OCI-LY1 (cell line): ENCODE results near the gene SLAMF7.

Experiments
- H2AFZ ChIP-seq: fragments of 200-600 bp; sonication (generic), shearing (Covaris generic); 2 replicates; pipeline ENCODE4 v1.6.0; 2014; ENCODE audit warnings: antibody characterized with exemption, mild to moderate bottlenecking, low read length
- H3F3A ChIP-seq: fragments of 200-600 bp; sonication (generic), shearing (Covaris generic); 2 replicates; pipeline ENCODE4 v1.6.0; 2014; ENCODE audit warnings: mild to moderate bottlenecking, antibody characterized with exemption, low read length, moderate library complexity; ENCODE audit not compliant: insufficient read depth
- H3K27ac ChIP-seq: fragments of 200-600 bp; sonication (generic); 2 replicates; pipeline ENCODE4 v1.5.1; 2014; ENCODE audit warnings: low read length, mixed run types, mild to moderate bottlenecking, low read depth; ENCODE audit not compliant: poor library complexity, severe bottlenecking
- H3K27me3 ChIP-seq: fragments of 200-600 bp; sonication (generic); 2 replicates; pipeline ENCODE4 v1.6.0; 2014; ENCODE audit warnings: antibody characterized with exemption, mild to moderate bottlenecking, low read length, moderate library complexity; ENCODE audit not compliant: insufficient read depth
- H3K36me3 ChIP-seq: fragments of 200-600 bp; sonication (generic); 2 replicates; pipeline ENCODE4 v1.6.1; 2014; ENCODE audit warnings: mild to moderate bottlenecking, antibody characterized with exemption, low read length, moderate library complexity, mixed read lengths; ENCODE audit not compliant: insufficient read depth
- H3K4me1 ChIP-seq: fragments of 200-600 bp; sonication (generic); 2 replicates; pipeline ENCODE4 v1.5.1; 2014; ENCODE audit warnings: mild to moderate bottlenecking, low read length, moderate library complexity; ENCODE audit not compliant: insufficient read depth, severe bottlenecking
- H3K4me2 ChIP-seq: fragments of 200-600 bp; sonication (generic), shearing (Covaris generic); 2 replicates; pipeline ENCODE4 v1.6.1; 2014; ENCODE audit warnings: low read length
- H3K4me3 ChIP-seq: fragments of 200-600 bp; sonication (generic); 2 replicates; pipeline ENCODE4 v1.5.1; 2014; ENCODE audit warnings: low read length, low read depth, mild to moderate bottlenecking, mixed read lengths; ENCODE audit not compliant: poor library complexity, severe bottlenecking
- H3K79me2 ChIP-seq: fragments of 200-600 bp; shearing (Covaris generic); 2 replicates; pipeline ENCODE4 v1.6.1; 2016; ENCODE audit warnings: mixed run types, low read length, mixed read lengths; ENCODE audit not compliant: insufficient read depth
- H3K9ac ChIP-seq: fragments of 200-600 bp; sonication (generic), shearing (Covaris generic); 2 replicates; pipeline ENCODE4 v1.6.1; 2014; ENCODE audit warnings: mild to moderate bottlenecking, low read length, mixed read lengths
- H3K9me2 ChIP-seq: fragments of 200-600 bp; sonication (generic), shearing (Covaris generic); 2 replicates; pipeline ENCODE4 v1.6.1; 2014; ENCODE audit warnings: low read depth, mild to moderate bottlenecking, low read length, mixed read lengths
- H3K9me3 ChIP-seq: fragments of 200-600 bp; shearing (Covaris generic); 2 replicates; pipeline ENCODE4 v1.6.1; 2014; ENCODE audit warnings: low read length, mixed read lengths
- H4K20me1 ChIP-seq: fragments of 200-600 bp; sonication (generic), shearing (Covaris generic); 2 replicates; pipeline ENCODE4 v1.6.0; 2016; ENCODE audit warnings: mild to moderate bottlenecking, low read length; ENCODE audit not compliant: insufficient read depth
- CTCF ChIP-seq: fragments of 200-600 bp; sonication (generic), shearing (Covaris generic); IDR thresholded peaks from 2 replicates; pipeline ENCODE4 v1.5.1; 2017; ENCODE audit warnings: mild to moderate bottlenecking, antibody characterized with exemption, low read length, moderate library complexity, mixed read lengths
- EZH2 ChIP-seq: fragments of 200-600 bp; sonication (generic), shearing (Covaris generic); IDR thresholded peaks from 2 replicates; pipeline ENCODE4 v1.8.0; 2017; ENCODE audit warnings: borderline replicate concordance, mixed run types, mild to moderate bottlenecking, antibody characterized with exemption, low read length, moderate library complexity, mixed read lengths

The SLAMF7 gene

GRCh38 chr1:160720356-160721085 lies 18.5 kb upstream of the SLAMF7 start:
- H4K20me1 ChIP-seq: no peaks in the 10 kb centered on the region
- H3K9me2 ChIP-seq: no peaks in the 10 kb centered on the region
- H3K4me3 ChIP-seq: no peak overlapping the region
- H3K9ac ChIP-seq: no peak overlapping the region
- H3K79me2 ChIP-seq: no peaks in the 10 kb centered on the region
- TF ChIP-seq CTCF (no peak), EZH2 (no peak)
- no peak overlapping the region for H3K4me2 ChIP-seq
- no peaks in the 10 kb centered on the region for H3K9me3 ChIP-seq
- H3K27me3 ChIP-seq: no peaks in the 10 kb centered on the region
- H3K27ac ChIP-seq: no peak overlapping the region
- H3K4me1 ChIP-seq: peaks cover 27% of the 10 kb centered on the region
- no peaks in the 10 kb centered on the region for H3K36me3 ChIP-seq
- no peak overlapping the region for H2AFZ ChIP-seq
- no peaks in the 10 kb centered on the region for H3F3A ChIP-seq

- no peaks in the 10 kb centered on the region for H3K9me2 ChIP-seq
- H3K4me1 ChIP-seq: peaks cover 37% of the 10 kb centered on the region
- TF ChIP-seq EZH2: no peak
- no peak for TF ChIP-seq CTCF
- no peak overlapping the region for H3K4me3 ChIP-seq
- no peaks in the 10 kb centered on the region for H4K20me1 ChIP-seq
- no peaks in the 10 kb centered on the region for H3F3A ChIP-seq
- no peak overlapping the region for H3K4me2 ChIP-seq
- H3K27ac ChIP-seq: no peak overlapping the region
- no peak overlapping the region for H3K9ac ChIP-seq
- no peaks in the 10 kb centered on the region for H3K36me3 ChIP-seq
- H2AFZ ChIP-seq: no peak overlapping the region
- H3K9me3 ChIP-seq: no peaks in the 10 kb centered on the region
- no peaks in the 10 kb centered on the region for H3K27me3 ChIP-seq
- H3K79me2 ChIP-seq: no peaks in the 10 kb centered on the region
Measured at GRCh38 chr1:160721473-160721872, 17.6 kb upstream of the SLAMF7 start.

- H3K9me2 ChIP-seq: no peaks in the 10 kb centered on the region
- no peaks in the 10 kb centered on the region for H3K79me2 ChIP-seq
- H3K4me1 ChIP-seq: peaks cover 45% of the 10 kb centered on the region
- no peaks in the 10 kb centered on the region for H3K36me3 ChIP-seq
- H3K9ac ChIP-seq: no peak overlapping the region
- no peak overlapping the region for H3K27ac ChIP-seq
- no peak overlapping the region for H3K4me2 ChIP-seq
- no peaks in the 10 kb centered on the region for H3K27me3 ChIP-seq
- no peaks in the 10 kb centered on the region for H3F3A ChIP-seq
- no peak for TF ChIP-seq CTCF
- no peak for TF ChIP-seq EZH2
- H3K9me3 ChIP-seq: no peaks in the 10 kb centered on the region
- H3K4me3 ChIP-seq: no peak overlapping the region
- H4K20me1 ChIP-seq: no peaks in the 10 kb centered on the region
- H2AFZ ChIP-seq: no peak overlapping the region
Measured at GRCh38 chr1:160722726-160723125, 16.3 kb upstream of the SLAMF7 start.
